Activated T-helper 17 cell treated with anti-CD3 and anti-CD28 coated beads, Interleukin-2, amount 50 U/mL, for 72 hours (primary cell): ENCODE data around the gene PPP1R26. TPM values are rescaled to one million over a fixed set of nuclear protein-coding genes. Genes with fewer than 3 reads are reported as not detected.
"Not testable (repeated sequence)": the region's sequence is repeated elsewhere in the genome, so short reads cannot be mapped to it uniquely, and the experiment has no call there.

Source experiments
- ATAC-seq: fragments of 150-1000 bp; cut with Tn5 transposase; replicated peaks from 2 replicates; pipeline ENCODE4 v1.10.0; 2021; ENCODE audit warnings: mild to moderate bottlenecking, moderate library complexity
- H3K27ac Mint-ChIP-seq: one replicate; pipeline ENCODE4 v1.8.0; 2022; ENCODE audit warnings: mixed read lengths
- H3K27me3 Mint-ChIP-seq: one replicate; pipeline ENCODE4 v1.8.0; 2022; ENCODE audit warnings: mixed read lengths
- H3K36me3 Mint-ChIP-seq: one replicate; pipeline ENCODE4 v1.8.0; 2022; ENCODE audit warnings: low read depth, mild to moderate bottlenecking, mixed read lengths
- H3K4me1 Mint-ChIP-seq: one replicate; pipeline ENCODE4 v1.8.0; 2022; ENCODE audit warnings: mixed read lengths
- H3K4me3 Mint-ChIP-seq: one replicate; pipeline ENCODE4 v1.8.0; 2022; ENCODE audit warnings: mild to moderate bottlenecking, mixed read lengths
- H3K9me3 Mint-ChIP-seq: one replicate; pipeline ENCODE4 v1.8.0; 2022; ENCODE audit warnings: mixed read lengths
- total RNA-seq, 2 donors: library from RNA; stranded (reverse); gene quantifications; one replicate each; pipeline ENCODE4 v1.2.3, GENCODE V29; 2022

PPP1R26 gene
- total RNA-seq, 2 donors from 2014 or later, result 2.5 to 3.4 TPM

GRCh38 chr9:135450956-135451355 lies 28.6 kb upstream of the PPP1R26 start:
- no peak overlapping the region for H3K27ac Mint-ChIP-seq
- no peak for ATAC-seq
- H3K4me1 Mint-ChIP-seq, result no peaks in the 10 kb centered on the region
- no peak overlapping the region for H3K4me3 Mint-ChIP-seq
- peaks cover 12% of the 10 kb centered on the region for H3K27me3 Mint-ChIP-seq
- no peaks in the 10 kb centered on the region for H3K9me3 Mint-ChIP-seq
- H3K36me3 Mint-ChIP-seq, result no peaks in the 10 kb centered on the region

- H3K4me3 Mint-ChIP-seq, ATAC-seq: not testable (repeated sequence)
These were observed 27.7 kb upstream of the PPP1R26 start for GRCh38 chr9:135451909-135452308.

GRCh38 chr9:135454737-135455136 lies 24.8 kb upstream of the PPP1R26 start:
- no peak overlapping the region for H3K4me3 Mint-ChIP-seq
- H3K4me1 Mint-ChIP-seq, result no peaks in the 10 kb centered on the region
- no peak for ATAC-seq
- H3K27me3 Mint-ChIP-seq, result peaks cover 17% of the 10 kb centered on the region
- H3K9me3 Mint-ChIP-seq, result no peaks in the 10 kb centered on the region
- no peak overlapping the region for H3K27ac Mint-ChIP-seq
- H3K36me3 Mint-ChIP-seq, result no peaks in the 10 kb centered on the region

More at GRCh38 chr9:135451909-135452308, 27.7 kb upstream of the PPP1R26 start:
- not testable (repeated sequence) for H3K9me3 Mint-ChIP-seq, H3K36me3 Mint-ChIP-seq, H3K27ac Mint-ChIP-seq, H3K4me1 Mint-ChIP-seq
- H3K27me3 Mint-ChIP-seq, result peaks cover 13% of the 10 kb centered on the region

GRCh38 chr9:135455401-135456030 lies 24.1 kb upstream of the PPP1R26 start:
- ATAC-seq, result no peak
- no peaks in the 10 kb centered on the region for H3K4me1 Mint-ChIP-seq
- no peaks in the 10 kb centered on the region for H3K36me3 Mint-ChIP-seq
- H3K27me3 Mint-ChIP-seq, result peaks cover 21% of the 10 kb centered on the region
- no peak overlapping the region for H3K27ac Mint-ChIP-seq
- H3K4me3 Mint-ChIP-seq, result no peak overlapping the region
- H3K9me3 Mint-ChIP-seq, result no peaks in the 10 kb centered on the region

GRCh38 chr9:135456436-135457104 lies 23.0 kb upstream of the PPP1R26 start:
- Mint-ChIP-seq H3K36me3 (no peaks in the 10 kb centered on the region), H3K27me3 (peaks cover 29% of the 10 kb centered on the region), H3K4me1 (no peaks in the 10 kb centered on the region), H3K27ac (no peak overlapping the region), H3K9me3 (no peaks in the 10 kb centered on the region), H3K4me3 (no peak overlapping the region)
- no peak for ATAC-seq

GRCh38 chr9:135458478-135458877 lies 21.1 kb upstream of the PPP1R26 start:
- ATAC-seq, H3K9me3 Mint-ChIP-seq, H3K4me3 Mint-ChIP-seq, H3K4me1 Mint-ChIP-seq, H3K27ac Mint-ChIP-seq, H3K36me3 Mint-ChIP-seq: not testable (repeated sequence)
- H3K27me3 Mint-ChIP-seq, result peaks cover 26% of the 10 kb centered on the region

GRCh38 chr9:135461936-135462335 lies 17.6 kb upstream of the PPP1R26 start:
- Mint-ChIP-seq H3K27me3 (peaks cover 20% of the 10 kb centered on the region), H3K4me1 (no peaks in the 10 kb centered on the region), H3K9me3 (no peaks in the 10 kb centered on the region), H3K36me3 (no peaks in the 10 kb centered on the region), H3K4me3 (no peak overlapping the region), H3K27ac (no peak overlapping the region)
- ATAC-seq, result no peak

GRCh38 chr9:135463140-135463539 lies 16.4 kb upstream of the PPP1R26 start:
- H3K27me3 Mint-ChIP-seq, result peaks cover 20% of the 10 kb centered on the region
- peaks cover 3% of the 10 kb centered on the region for H3K4me1 Mint-ChIP-seq
- no peak overlapping the region for H3K27ac Mint-ChIP-seq
- no peaks in the 10 kb centered on the region for H3K36me3 Mint-ChIP-seq
- no peaks in the 10 kb centered on the region for H3K9me3 Mint-ChIP-seq
- ATAC-seq, result no peak
- no peak overlapping the region for H3K4me3 Mint-ChIP-seq

GRCh38 chr9:135464181-135464580 lies 15.4 kb upstream of the PPP1R26 start:
- Mint-ChIP-seq H3K27me3 (peaks cover 16% of the 10 kb centered on the region), H3K4me3 (no peak overlapping the region), H3K36me3 (no peaks in the 10 kb centered on the region), H3K27ac (no peak overlapping the region), H3K9me3 (no peaks in the 10 kb centered on the region), H3K4me1 (peaks cover 13% of the 10 kb centered on the region)
- no peak for ATAC-seq

GRCh38 chr9:135468854-135469521 lies 10.6 kb upstream of the PPP1R26 start:
- no peaks in the 10 kb centered on the region for H3K9me3 Mint-ChIP-seq
- H3K36me3 Mint-ChIP-seq, result no peaks in the 10 kb centered on the region
- H3K4me3 Mint-ChIP-seq, result peak overlapping the region; percentile 74
- peaks cover 5% of the 10 kb centered on the region for H3K27me3 Mint-ChIP-seq
- peaks cover 21% of the 10 kb centered on the region for H3K4me1 Mint-ChIP-seq
- H3K27ac Mint-ChIP-seq, result peak overlapping the region; percentile 20
- peak; percentile 99 for ATAC-seq

- Mint-ChIP-seq H3K36me3 (no peaks in the 10 kb centered on the region), H3K27me3 (no peaks in the 10 kb centered on the region)
- no peak for ATAC-seq
These were observed 7.6 kb upstream of the PPP1R26 start for GRCh38 chr9:135471791-135472640.

GRCh38 chr9:135473972-135474543 lies 5.5 kb upstream of the PPP1R26 start:
- Mint-ChIP-seq H3K27me3 (peaks cover 6% of the 10 kb centered on the region), H3K27ac (no peak overlapping the region), H3K4me3 (no peak overlapping the region), H3K36me3 (peaks cover 4% of the 10 kb centered on the region), H3K4me1 (peaks cover 9% of the 10 kb centered on the region), H3K9me3 (no peaks in the 10 kb centered on the region)
- no peak for ATAC-seq

More at GRCh38 chr9:135471791-135472640, 7.6 kb upstream of the PPP1R26 start:
- no peak overlapping the region for H3K27ac Mint-ChIP-seq
- H3K9me3 Mint-ChIP-seq, result no peaks in the 10 kb centered on the region
- H3K4me1 Mint-ChIP-seq, result peaks cover 21% of the 10 kb centered on the region
- H3K4me3 Mint-ChIP-seq, result no peak overlapping the region

GRCh38 chr9:135474915-135475314 lies 4.7 kb upstream of the PPP1R26 start:
- Mint-ChIP-seq H3K27me3 (peaks cover 6% of the 10 kb centered on the region), H3K4me1 (peaks cover 7% of the 10 kb centered on the region), H3K4me3 (no peak overlapping the region), H3K36me3 (peaks cover 4% of the 10 kb centered on the region), H3K9me3 (no peaks in the 10 kb centered on the region), H3K27ac (no peak overlapping the region)
- peak; percentile 67 for ATAC-seq
